T-helper 2 cell treated with Interferon-gamma antibody and Interleukin-4, amounts not matched to agents 5 μg/mL and 100 μg/mL, for 36 hours (primary cell): ENCODE measurements around the gene ZDHHC17.
A peak's percentile ranks its signal among the peaks of the same experiment; 100 is the strongest.

Experiments
- DNase-seq: peaks from one replicate; pipeline ENCODE4 v3.0.0; 2021; ENCODE audit warnings: low spot score
- H3K27ac Mint-ChIP-seq: one replicate; pipeline ENCODE4 v1.8.0; 2021; ENCODE audit warnings: mild to moderate bottlenecking, mixed read lengths
- H3K27me3 Mint-ChIP-seq: one replicate; pipeline ENCODE4 v1.8.0; 2021; ENCODE audit warnings: low read depth, mixed read lengths
- H3K36me3 Mint-ChIP-seq: one replicate; pipeline ENCODE4 v1.8.0; 2021; ENCODE audit warnings: low read depth, mixed read lengths
- H3K4me1 Mint-ChIP-seq: one replicate; pipeline ENCODE4 v1.8.0; 2021; ENCODE audit warnings: low read depth, mixed read lengths
- H3K4me3 Mint-ChIP-seq: one replicate; pipeline ENCODE4 v1.8.0; 2022; ENCODE audit warnings: mild to moderate bottlenecking, moderate library complexity, mixed read lengths
- H3K9me3 Mint-ChIP-seq: one replicate; pipeline ENCODE4 v1.8.0; 2021; ENCODE audit warnings: mixed read lengths

Gene ZDHHC17

DNA sequence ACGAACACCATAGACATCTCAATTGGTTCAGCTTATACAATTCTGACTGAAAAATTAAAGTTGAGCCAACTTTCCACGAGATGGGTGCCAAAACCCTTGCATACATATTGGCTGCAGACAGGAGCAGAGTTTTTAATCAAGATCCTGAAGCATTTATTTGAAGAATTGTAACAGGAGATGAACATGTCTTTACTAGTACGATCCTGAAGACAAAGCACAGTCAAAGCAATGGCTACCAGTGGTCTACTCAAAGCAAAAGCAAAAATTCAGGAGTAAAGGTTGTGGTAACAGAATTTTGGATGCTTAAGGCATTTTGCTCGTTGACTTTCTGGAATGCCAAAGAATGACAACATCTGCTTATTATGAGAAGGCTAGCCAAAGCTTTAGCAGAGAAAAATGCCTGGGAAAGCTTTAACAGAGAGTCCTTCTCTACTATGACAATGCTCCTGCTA, 20.7 kb downstream of the ZDHHC17 start:
- no peak for DNase-seq
- peaks cover 7% of the 10 kb centered on the region for H3K4me1 Mint-ChIP-seq

DNA sequence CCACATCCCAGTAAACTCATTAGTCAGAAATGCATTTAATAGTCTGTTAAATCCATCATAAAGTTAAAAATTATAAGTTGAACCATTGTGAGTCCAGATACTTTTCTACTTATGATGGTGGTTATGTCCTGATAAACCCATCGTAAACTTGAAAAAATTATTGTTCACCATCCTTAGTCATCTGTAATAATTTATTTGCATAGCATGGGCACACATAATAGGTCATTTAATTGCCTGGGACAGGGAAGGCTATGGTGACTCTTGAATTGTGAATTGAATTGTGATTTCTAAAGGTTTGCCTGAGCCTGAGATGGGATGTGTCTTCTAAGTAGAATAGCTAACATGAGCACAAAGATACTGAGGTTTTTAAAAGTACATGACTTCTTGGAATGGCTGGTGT, 21.5 kb downstream of the ZDHHC17 start:
- Mint-ChIP-seq H3K4me3 (no peak overlapping the region), H3K4me1 (peaks cover 5% of the 10 kb centered on the region), H3K36me3 (peaks cover 5% of the 10 kb centered on the region), H3K27ac (no peak overlapping the region), H3K27me3 (no peaks in the 10 kb centered on the region), H3K9me3 (no peaks in the 10 kb centered on the region)
- no peak for DNase-seq

More for the DNA sequence above, 20.7 kb downstream of the ZDHHC17 start:
- Mint-ChIP-seq H3K27ac (no peak overlapping the region), H3K9me3 (peaks cover 3% of the 10 kb centered on the region), H3K36me3 (peaks cover 9% of the 10 kb centered on the region), H3K27me3 (no peaks in the 10 kb centered on the region), H3K4me3 (no peak overlapping the region)

GRCh38 chr12:76786986-76787385, 23.1 kb downstream of the ZDHHC17 start:
- Mint-ChIP-seq H3K9me3 (no peaks in the 10 kb centered on the region), H3K4me3 (no peak overlapping the region), H3K4me1 (peaks cover 6% of the 10 kb centered on the region), H3K27me3 (no peaks in the 10 kb centered on the region), H3K27ac (no peak overlapping the region), H3K36me3 (peaks cover 3% of the 10 kb centered on the region)
- no peak for DNase-seq

- peaks cover 3% of the 10 kb centered on the region for H3K36me3 Mint-ChIP-seq
- no peaks in the 10 kb centered on the region for H3K9me3 Mint-ChIP-seq
- H3K27ac Mint-ChIP-seq = no peak overlapping the region
- H3K27me3 Mint-ChIP-seq = no peaks in the 10 kb centered on the region
- H3K4me1 Mint-ChIP-seq = peaks cover 5% of the 10 kb centered on the region
- no peak overlapping the region for H3K4me3 Mint-ChIP-seq
- no peak for DNase-seq
Measured at GRCh38 chr12:76787689-76788088, 23.8 kb downstream of the ZDHHC17 start.

DNA sequence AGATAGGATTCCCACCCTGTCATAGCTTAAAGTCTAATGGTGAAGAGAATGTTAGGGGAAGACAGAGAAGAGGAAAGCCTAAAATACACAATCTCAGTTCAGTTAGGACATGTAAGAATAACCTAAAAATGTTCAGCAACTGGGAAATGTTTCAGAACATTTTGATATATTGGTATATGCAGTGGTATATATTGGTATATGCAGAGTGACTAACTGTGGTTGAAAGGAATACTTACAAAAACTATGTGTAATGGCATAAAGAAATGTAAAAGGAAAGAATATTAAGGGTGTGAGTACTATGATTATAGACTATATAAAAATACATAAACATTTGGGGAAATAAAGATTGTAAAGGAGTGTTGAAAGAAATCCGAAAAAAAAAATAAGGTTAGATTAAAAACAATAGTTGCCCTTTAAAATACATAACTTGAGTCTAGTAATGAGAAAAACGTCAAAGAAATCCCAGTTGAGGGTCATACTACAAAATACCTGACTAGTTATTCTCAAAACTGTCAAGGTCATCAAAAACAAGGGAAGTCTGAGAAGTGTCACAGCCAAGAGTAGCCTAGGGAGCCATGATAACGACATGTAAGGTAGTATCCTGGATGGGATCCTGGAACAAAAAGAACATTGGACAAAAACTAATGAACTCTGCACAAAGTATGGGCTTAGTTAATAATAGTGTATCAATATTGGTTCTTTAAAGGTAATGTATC, 25.6 kb downstream of the ZDHHC17 start:
- H3K4me1 Mint-ChIP-seq = peaks cover 3% of the 10 kb centered on the region
- H3K4me3 Mint-ChIP-seq = no peak overlapping the region

DNA sequence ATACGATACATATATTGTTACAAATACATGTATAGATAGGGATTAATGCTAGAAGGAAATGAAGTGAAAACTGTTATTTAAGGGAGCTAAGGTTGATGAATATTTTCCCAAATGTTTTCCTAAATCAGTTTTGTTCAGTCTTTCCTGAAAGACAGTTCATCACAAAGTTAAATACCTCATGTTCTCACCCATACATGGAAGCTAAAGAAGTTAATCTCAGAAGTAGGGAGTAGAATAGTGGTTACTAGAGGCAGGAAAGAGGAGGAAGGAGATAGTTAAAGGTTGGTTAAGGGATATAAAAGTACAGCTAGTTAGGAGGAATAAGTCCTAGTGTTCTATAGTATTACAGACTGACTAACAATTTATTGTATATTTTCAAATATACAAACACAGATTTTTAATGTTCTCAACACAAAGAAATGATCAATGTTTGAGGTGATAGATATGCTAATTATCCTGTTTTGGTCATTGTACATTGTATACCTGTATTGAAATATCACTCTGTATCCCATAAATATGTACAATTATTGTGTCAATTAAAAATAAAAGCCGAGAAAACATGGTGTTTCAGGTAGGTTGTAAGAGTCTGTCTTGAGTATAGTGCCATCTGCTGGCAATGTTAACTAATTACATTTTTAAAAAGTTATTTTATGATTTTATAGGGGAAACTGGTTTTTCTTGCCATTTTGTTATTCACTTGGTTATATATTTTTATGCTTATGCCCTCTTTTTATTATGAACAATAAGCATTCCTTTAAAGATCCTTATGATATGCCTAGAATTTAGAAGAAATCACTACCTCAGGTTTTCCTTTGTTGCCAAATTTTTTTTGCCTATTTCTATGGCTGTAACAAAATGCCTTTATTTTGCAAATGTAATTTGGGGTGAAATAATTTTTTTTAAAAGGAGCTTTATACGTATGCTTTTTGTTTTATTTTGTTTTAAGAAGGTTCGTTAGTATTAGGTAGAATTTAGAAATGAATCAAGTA, 26.9 kb downstream of the ZDHHC17 start:
- peaks cover 3% of the 10 kb centered on the region for H3K4me1 Mint-ChIP-seq
- H3K27me3 Mint-ChIP-seq = no peaks in the 10 kb centered on the region
- no peak overlapping the region for H3K27ac Mint-ChIP-seq
- no peak for DNase-seq
- H3K36me3 Mint-ChIP-seq = no peaks in the 10 kb centered on the region
- no peak overlapping the region for H3K4me3 Mint-ChIP-seq
- H3K9me3 Mint-ChIP-seq = no peaks in the 10 kb centered on the region

More for the DNA sequence above, 25.6 kb downstream of the ZDHHC17 start:
- Mint-ChIP-seq H3K27me3 (no peaks in the 10 kb centered on the region), H3K27ac (no peak overlapping the region), H3K9me3 (no peaks in the 10 kb centered on the region), H3K36me3 (no peaks in the 10 kb centered on the region)
- DNase-seq = no peak

- H3K9me3 Mint-ChIP-seq = no peaks in the 10 kb centered on the region
- no peaks in the 10 kb centered on the region for H3K27me3 Mint-ChIP-seq
- peaks cover 5% of the 10 kb centered on the region for H3K4me1 Mint-ChIP-seq
- no peak overlapping the region for H3K27ac Mint-ChIP-seq
- peaks cover 1% of the 10 kb centered on the region for H3K36me3 Mint-ChIP-seq
- H3K4me3 Mint-ChIP-seq = no peak overlapping the region
- DNase-seq = no peak
Measured at GRCh38 chr12:76792828-76793227, 28.9 kb downstream of the ZDHHC17 start.

GRCh38 chr12:76798864-76799263, 34.9 kb downstream of the ZDHHC17 start:
- H3K4me3 Mint-ChIP-seq = no peak overlapping the region
- peaks cover 33% of the 10 kb centered on the region for H3K36me3 Mint-ChIP-seq
- DNase-seq = no peak
- no peaks in the 10 kb centered on the region for H3K27me3 Mint-ChIP-seq
- H3K9me3 Mint-ChIP-seq = peaks cover 16% of the 10 kb centered on the region
- no peak overlapping the region for H3K27ac Mint-ChIP-seq
- H3K4me1 Mint-ChIP-seq = peaks cover 2% of the 10 kb centered on the region

- Mint-ChIP-seq H3K27me3 (no peaks in the 10 kb centered on the region), H3K4me1 (peaks cover 6% of the 10 kb centered on the region), H3K4me3 (no peak overlapping the region), H3K36me3 (peaks cover 34% of the 10 kb centered on the region), H3K9me3 (peaks cover 16% of the 10 kb centered on the region), H3K27ac (no peak overlapping the region)
- no peak for DNase-seq
Measured at GRCh38 chr12:76799362-76799761, 35.4 kb downstream of the ZDHHC17 start.

- no peak for DNase-seq
- no peaks in the 10 kb centered on the region for H3K27me3 Mint-ChIP-seq
- peaks cover 36% of the 10 kb centered on the region for H3K36me3 Mint-ChIP-seq
- no peak overlapping the region for H3K4me3 Mint-ChIP-seq
- H3K4me1 Mint-ChIP-seq = peaks cover 6% of the 10 kb centered on the region
- H3K27ac Mint-ChIP-seq = no peak overlapping the region
- H3K9me3 Mint-ChIP-seq = peaks cover 16% of the 10 kb centered on the region
Measured at GRCh38 chr12:76802060-76802459, 38.1 kb downstream of the ZDHHC17 start.

DNA sequence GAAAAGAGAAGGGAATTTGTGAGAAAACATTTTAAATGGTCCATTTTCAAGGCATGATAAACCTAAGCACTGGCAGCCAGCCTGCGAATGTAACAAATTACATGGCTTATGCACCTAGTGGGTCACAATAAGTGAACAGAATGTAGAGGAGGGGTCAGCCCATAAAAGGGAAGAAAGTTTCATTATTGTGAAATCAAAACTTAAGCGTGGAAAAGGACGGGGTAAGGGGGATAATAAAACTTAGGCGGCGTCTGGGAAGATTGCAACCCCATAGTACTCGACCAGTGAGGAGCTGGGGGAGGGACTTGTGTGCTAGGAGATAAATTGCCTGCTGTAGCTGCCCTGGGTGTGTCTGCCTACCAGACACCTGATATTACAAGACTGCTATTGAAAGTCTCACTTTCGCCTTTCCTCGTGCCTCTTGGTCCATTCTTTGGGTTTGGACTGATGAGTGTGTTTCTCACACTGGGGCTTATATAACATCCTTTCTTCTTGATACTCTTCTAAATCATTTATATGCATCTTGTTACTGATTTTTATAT, 40.6 kb downstream of the ZDHHC17 start:
- peaks cover 16% of the 10 kb centered on the region for H3K9me3 Mint-ChIP-seq
- peaks cover 24% of the 10 kb centered on the region for H3K36me3 Mint-ChIP-seq
- peak overlapping the region; percentile 14 for H3K27ac Mint-ChIP-seq
- no peaks in the 10 kb centered on the region for H3K27me3 Mint-ChIP-seq
- no peak for DNase-seq
- H3K4me1 Mint-ChIP-seq = peaks cover 6% of the 10 kb centered on the region
- no peak overlapping the region for H3K4me3 Mint-ChIP-seq

- H3K4me1 Mint-ChIP-seq = no peaks in the 10 kb centered on the region
- H3K4me3 Mint-ChIP-seq = no peak overlapping the region
- peaks cover 12% of the 10 kb centered on the region for H3K36me3 Mint-ChIP-seq
- H3K27me3 Mint-ChIP-seq = no peaks in the 10 kb centered on the region
- no peak overlapping the region for H3K27ac Mint-ChIP-seq
- H3K9me3 Mint-ChIP-seq = no peaks in the 10 kb centered on the region
- no peak for DNase-seq
Measured at GRCh38 chr12:76810671-76811419, 46.9 kb downstream of the ZDHHC17 start.

DNA sequence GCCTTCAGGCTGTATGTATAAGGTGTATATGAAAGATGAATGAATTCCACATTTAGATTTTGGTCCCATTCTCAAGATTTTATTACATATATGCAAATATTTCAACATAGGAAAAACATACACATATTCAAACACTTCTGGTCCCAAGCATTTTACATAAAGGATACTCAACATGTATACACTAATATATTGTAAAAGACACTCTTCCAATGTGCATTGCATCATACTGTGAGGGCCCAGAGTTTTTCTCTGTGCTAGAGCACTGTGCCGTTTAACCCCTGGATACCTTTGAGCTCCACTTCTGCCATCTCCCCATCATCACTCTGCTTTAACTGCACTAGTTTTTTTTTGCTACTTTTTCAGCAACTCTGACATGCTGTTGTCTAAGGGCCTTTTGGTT, 48.1 kb downstream of the ZDHHC17 start:
- Mint-ChIP-seq H3K27ac (no peak overlapping the region), H3K36me3 (peaks cover 12% of the 10 kb centered on the region), H3K4me1 (no peaks in the 10 kb centered on the region), H3K27me3 (no peaks in the 10 kb centered on the region), H3K4me3 (no peak overlapping the region), H3K9me3 (no peaks in the 10 kb centered on the region)
- no peak for DNase-seq
